GM19395 (cell line): ENCODE measurements around the gene TBP.

Experiments used
- ATAC-seq: cut with Tn5 transposase; IDR thresholded peaks from one replicate; pipeline ENCODE4 v1.9.1; 2021; ENCODE audit warnings: mild to moderate bottlenecking, moderate library complexity; ENCODE audit not compliant: unreplicated experiment

Gene TBP

DNA sequence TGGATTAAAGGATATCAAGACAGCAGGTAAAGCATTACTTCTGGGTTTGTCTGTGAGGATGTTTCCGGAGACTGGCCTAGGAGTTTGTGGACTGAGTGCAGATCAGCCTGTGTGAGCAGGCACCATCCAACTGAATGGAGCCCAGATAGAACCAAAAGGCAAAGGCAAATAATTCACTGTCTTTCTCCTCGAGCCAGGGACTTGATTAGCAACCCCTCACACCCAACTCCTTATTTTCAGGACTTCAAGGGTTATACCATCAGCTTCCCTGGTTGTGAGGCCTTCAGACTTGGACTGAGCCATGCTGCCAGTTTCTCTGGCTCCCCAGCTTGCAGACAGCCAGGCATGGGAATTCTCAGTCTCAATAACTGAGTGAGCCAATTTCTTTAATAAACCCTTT lies 20.4 kb upstream of the TBP start:
- no peak for ATAC-seq

GRCh38 chr6:170535004-170535403 lies 19.2 kb upstream of the TBP start:
- ATAC-seq: no peak

DNA sequence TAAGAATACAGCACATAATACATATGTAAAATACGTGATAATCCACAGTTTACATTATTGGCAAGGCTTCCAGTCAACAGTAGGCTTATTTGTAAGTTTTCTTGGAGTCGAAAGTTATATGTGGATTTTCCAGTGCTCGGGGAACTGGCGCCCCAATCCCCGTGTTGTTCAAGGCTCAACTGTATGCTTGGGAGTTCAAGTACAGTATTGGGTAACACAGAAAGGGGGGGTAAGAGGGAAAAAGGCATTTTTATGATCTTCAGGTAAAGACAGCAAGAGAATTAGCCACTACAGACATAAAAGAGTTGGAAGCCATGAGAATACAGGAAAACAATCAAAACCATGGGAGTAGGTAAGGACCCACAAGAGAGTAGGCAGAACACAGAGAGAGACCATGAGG lies 17.5 kb upstream of the TBP start:
- no peak for ATAC-seq

DNA sequence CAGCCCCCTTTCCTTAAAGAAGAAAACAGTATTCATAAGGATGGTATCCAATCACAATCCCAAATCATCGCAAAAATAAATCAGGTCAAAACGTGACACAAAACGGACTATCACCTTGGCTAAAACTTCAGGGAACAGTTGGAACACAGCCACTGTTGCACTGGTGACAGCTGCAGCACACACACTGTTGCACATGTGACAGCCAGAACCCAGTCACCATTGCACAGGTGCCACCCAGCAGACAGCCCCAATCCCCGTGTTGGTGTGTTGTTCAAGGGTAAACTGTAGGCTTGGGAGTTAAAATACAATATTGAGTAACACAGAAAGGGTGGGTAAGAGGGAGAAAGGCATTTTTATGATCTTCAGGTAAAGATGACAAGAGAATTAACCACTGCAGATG lies 16.8 kb upstream of the TBP start:
- no peak for ATAC-seq

- no peak for ATAC-seq
Observed at GRCh38 chr6:170542031-170542719, 12.0 kb upstream of the TBP start.

- no peak for ATAC-seq
Observed at GRCh38 chr6:170545405-170545804, 8.8 kb upstream of the TBP start.

- ATAC-seq: peak; percentile 68
Observed at GRCh38 chr6:170552765-170553533, 1.2 kb upstream of the TBP start, which contains the start of gene PSMB1. Gene PSMB1 (minus strand): TSS chr6:170553307. CDS start chr6:170553242, 65 bp downstream.

DNA sequence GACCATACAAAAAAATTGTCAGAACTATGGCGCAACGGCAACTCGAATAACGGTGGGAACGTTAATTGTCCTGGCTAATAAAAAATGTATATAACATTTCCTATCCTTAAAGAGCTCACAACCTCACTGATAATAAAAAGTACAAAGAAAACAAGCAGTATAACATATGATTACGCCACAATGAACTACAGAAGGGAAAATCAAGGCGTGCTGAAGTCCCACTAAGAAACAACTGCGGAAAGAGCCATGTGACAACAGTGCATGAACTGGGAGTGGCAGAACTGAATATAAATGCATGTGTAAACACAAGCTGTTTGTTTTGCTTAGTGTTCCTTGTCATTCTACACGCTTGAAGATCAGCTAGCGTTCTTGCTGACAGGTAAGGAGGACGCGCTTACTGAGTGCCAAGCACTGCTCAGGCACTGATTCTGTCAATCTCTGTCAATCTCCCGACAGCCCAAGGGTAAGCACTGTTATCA lies 596 bp upstream of the TBP start:
- ATAC-seq: peak; percentile 42

DNA sequence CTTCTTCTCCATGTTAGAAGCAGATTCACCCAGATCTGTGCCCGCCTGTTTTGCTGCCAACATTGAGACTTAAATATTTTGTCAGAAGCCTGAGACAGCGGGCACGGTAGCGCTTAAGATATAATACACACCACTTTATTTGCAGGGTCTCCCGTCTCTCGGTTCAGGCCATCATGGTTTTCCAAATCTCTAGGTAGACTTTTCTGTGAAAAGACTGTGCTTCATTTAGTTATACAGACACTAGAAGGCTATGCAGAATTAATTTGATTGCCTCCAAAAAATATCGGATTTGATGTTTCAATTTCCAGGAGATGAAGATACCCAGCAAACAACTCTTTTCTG lies 598 bp downstream of the TBP start:
- ATAC-seq: no peak

DNA sequence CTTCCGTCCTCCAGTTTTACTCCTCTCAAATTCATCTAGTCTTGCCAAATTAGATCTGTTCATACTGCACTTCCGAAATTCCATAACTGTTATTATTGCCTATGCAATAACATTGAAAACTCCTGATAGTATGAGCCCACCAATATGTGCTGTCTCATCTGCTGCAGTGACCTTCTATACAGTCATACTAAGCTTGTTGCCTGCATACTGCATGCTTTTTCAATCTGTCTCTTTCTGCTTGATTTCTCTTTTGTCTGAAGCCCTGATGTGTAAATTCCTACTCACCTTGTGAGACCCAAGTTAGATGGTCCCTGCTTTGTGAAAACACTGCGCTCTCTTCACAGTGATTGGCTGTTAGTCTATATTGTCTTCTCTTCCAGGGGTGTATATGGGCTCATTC lies 1.1 kb downstream of the TBP start:
- ATAC-seq: no peak

GRCh38 chr6:170561555-170561954 lies 7.4 kb downstream of the TBP start:
- no peak for ATAC-seq

GRCh38 chr6:170564936-170565530 lies 10.9 kb downstream of the TBP start:
- ATAC-seq: no peak

DNA sequence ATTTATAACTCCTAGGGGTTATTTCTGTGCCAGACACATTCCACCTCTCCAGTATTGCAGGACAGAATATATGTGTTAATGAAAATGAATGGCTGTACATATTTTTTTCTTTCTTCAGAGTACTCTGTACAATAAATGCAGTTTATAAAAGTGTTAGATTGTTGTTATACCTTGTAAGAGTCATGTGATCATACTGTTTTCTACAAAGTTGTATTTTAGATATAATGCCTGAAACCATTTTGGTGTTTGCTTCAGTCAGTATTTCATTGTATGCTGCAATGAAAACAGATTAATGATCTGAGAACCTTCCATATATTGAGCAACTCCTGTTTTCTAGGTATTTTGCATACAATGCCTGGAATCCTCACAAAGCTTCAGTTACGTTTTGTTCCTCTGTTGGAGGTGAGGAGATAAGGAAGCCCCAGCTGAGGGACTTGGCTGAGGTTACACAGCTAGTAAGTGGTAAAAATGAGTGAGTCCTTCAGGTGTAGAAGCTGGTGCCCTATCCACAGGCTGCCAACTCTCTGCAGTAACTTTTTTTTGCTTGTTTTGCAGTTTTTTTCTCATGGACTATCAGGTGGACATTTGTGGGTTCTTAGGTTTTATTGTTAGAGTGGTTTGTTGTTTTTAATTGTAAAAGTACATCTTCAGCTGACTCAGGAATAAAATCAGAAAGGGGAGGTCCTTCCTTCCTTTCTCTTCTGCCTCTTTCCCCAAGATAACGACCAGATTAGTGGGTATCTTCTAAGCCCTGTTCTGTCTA lies 18.7 kb downstream of the TBP start:
- ATAC-seq: no peak

DNA sequence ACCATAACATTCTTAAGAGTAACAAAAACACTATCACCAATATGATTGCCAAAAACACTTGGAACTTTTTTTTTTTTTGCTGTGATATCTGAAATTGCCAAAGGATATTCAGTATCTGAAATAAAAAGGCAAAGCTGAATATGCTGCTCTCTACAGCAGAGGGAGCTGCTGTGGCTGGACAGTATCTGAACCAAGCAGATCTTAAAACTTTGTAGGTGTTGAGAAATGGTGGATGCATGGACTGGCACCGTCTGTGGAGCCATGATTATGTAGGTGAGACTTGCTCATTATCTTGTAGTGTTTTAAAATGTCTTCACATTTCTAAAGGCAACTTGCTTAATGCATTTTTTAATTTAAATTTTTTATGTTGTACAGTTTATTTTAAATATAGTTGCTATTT lies 21.1 kb downstream of the TBP start:
- ATAC-seq: no peak

DNA sequence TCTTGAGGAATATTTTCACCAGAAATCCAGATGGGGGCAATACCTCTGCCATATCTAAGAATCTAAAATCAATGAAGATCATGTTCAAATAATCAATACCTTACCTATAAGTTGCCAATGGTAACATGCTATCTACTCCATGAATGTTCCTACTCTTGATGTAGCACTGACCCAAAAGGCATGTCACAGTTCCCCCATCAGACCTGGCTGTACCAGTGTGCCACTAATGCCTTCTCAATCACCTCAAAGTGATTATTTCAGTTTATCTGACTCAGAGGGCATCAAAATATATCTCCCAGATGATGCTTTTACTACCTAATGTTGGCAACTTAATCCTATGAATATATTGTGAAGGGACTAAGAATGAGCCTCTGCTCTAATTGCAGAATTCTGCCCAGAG lies 24.7 kb downstream of the TBP start:
- no peak for ATAC-seq

- ATAC-seq: peak; percentile 1
Observed at GRCh38 chr6:170583756-170584180, 29.6 kb downstream of the TBP start.

- ATAC-seq: peak; percentile 97
Observed at GRCh38 chr6:170584181-170584953, 30.2 kb downstream of the TBP start, which contains the start of gene PDCD2. Gene PDCD2 (minus strand): TSS chr6:170584637. CDS start chr6:170584581, 56 bp downstream.

GRCh38 chr6:170584954-170585498 lies 30.9 kb downstream of the TBP start:
- ATAC-seq: peak; percentile 46

DNA sequence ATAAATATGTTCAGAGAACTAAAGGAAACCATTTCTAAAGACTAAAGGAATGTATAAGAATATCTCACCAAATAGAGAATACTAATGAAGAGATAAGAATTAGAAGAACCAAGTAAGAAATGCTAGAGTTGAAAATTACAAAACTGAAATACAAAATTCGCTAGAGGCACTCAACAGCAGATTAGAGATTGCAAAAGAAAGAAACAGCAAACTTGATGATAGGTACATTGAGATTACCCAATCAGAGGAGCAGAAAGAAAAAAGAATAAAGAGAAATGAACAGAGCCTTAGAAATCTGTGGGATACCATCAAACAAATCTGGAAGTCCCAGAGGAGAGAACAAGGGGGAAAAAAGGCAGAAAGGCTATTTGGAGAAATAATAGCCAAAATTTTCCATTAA lies 36.6 kb downstream of the TBP start:
- no peak for ATAC-seq

GRCh38 chr6:170596426-170596825 lies 42.3 kb downstream of the TBP start:
- ATAC-seq: no peak
